Measurements from ENCODE around the gene SCGB1D4. TPM values are rescaled to one million over a fixed set of nuclear protein-coding genes. Genes with fewer than 3 reads are reported as not detected.
"Not testable (repeated sequence)": the region's sequence is repeated elsewhere in the genome, so short reads cannot be mapped to it uniquely, and the experiment has no call there.

The SCGB1D4 gene
- not detected for total RNA-seq

- no peak for DNase-seq
Measured at GRCh38 chr11:62298975-62299374, at the start of gene SCGB1D4. TSS of gene SCGB1D4 (minus strand) at chr11:62299075. CDS start at chr11:62299010, 65 bp downstream.

GRCh38 chr11:62345861-62346260, 47.0 kb upstream of the SCGB1D4 start:
- no peak for DNase-seq

- DNase-seq = no peak
Measured at GRCh38 chr11:62344210-62344609, 45.3 kb upstream of the SCGB1D4 start.

- DNase-seq = not testable (repeated sequence)
Measured at GRCh38 chr11:62343646-62344190, 44.8 kb upstream of the SCGB1D4 start.

- DNase-seq = no peak
Measured at GRCh38 chr11:62341588-62341987, 42.7 kb upstream of the SCGB1D4 start.

GRCh38 chr11:62340269-62340901, 41.5 kb upstream of the SCGB1D4 start:
- peak; percentile 37 for DNase-seq

GRCh38 chr11:62338218-62338617, 39.3 kb upstream of the SCGB1D4 start:
- DNase-seq = no peak

GRCh38 chr11:62337303-62338181, 38.7 kb upstream of the SCGB1D4 start, which contains the start of gene ASRGL1:
TSS of gene ASRGL1 (plus strand) at chr11:62337448. CDS start at chr11:62337978, 530 bp downstream.
- peak; percentile 62 for DNase-seq

- not testable (repeated sequence) for DNase-seq
Measured at GRCh38 chr11:62336949-62337302, 38.1 kb upstream of the SCGB1D4 start.

- DNase-seq = no peak
Measured at GRCh38 chr11:62333768-62334167, 34.9 kb upstream of the SCGB1D4 start.

- not testable (repeated sequence) for DNase-seq
Measured at GRCh38 chr11:62331264-62331663, 32.4 kb upstream of the SCGB1D4 start.

GRCh38 chr11:62327541-62327940, 28.7 kb upstream of the SCGB1D4 start:
- not testable (repeated sequence) for DNase-seq

- not testable (repeated sequence) for DNase-seq
Measured at GRCh38 chr11:62326719-62327118, 27.8 kb upstream of the SCGB1D4 start.

- not testable (repeated sequence) for DNase-seq
Measured at GRCh38 chr11:62325781-62326180, 26.9 kb upstream of the SCGB1D4 start.

GRCh38 chr11:62324731-62325556, 26.1 kb upstream of the SCGB1D4 start:
- DNase-seq = peak; percentile 27

GRCh38 chr11:62322524-62322923, 23.6 kb upstream of the SCGB1D4 start:
- no peak for DNase-seq

GRCh38 chr11:62315431-62315830, 16.6 kb upstream of the SCGB1D4 start:
- DNase-seq = no peak

GRCh38 chr11:62309991-62310390, 11.1 kb upstream of the SCGB1D4 start:
- no peak for DNase-seq

GRCh38 chr11:62307950-62308349, 9.1 kb upstream of the SCGB1D4 start:
- no peak for DNase-seq

- no peak for DNase-seq
Measured at GRCh38 chr11:62306227-62306626, 7.4 kb upstream of the SCGB1D4 start.

- DNase-seq = no peak
Measured at GRCh38 chr11:62295504-62295903, 3.4 kb downstream of the SCGB1D4 start.

- no peak for DNase-seq
Measured at GRCh38 chr11:62280452-62280851, 18.4 kb downstream of the SCGB1D4 start.

GRCh38 chr11:62273789-62274275, 25.0 kb downstream of the SCGB1D4 start:
- no peak for DNase-seq

All from effector CD4-positive, alpha-beta T cell (primary cell).